ENCODE measurements around the gene RASGRP4.
A peak's percentile ranks its signal among the peaks of the same experiment; 100 is the strongest.

The RASGRP4 gene

DNA sequence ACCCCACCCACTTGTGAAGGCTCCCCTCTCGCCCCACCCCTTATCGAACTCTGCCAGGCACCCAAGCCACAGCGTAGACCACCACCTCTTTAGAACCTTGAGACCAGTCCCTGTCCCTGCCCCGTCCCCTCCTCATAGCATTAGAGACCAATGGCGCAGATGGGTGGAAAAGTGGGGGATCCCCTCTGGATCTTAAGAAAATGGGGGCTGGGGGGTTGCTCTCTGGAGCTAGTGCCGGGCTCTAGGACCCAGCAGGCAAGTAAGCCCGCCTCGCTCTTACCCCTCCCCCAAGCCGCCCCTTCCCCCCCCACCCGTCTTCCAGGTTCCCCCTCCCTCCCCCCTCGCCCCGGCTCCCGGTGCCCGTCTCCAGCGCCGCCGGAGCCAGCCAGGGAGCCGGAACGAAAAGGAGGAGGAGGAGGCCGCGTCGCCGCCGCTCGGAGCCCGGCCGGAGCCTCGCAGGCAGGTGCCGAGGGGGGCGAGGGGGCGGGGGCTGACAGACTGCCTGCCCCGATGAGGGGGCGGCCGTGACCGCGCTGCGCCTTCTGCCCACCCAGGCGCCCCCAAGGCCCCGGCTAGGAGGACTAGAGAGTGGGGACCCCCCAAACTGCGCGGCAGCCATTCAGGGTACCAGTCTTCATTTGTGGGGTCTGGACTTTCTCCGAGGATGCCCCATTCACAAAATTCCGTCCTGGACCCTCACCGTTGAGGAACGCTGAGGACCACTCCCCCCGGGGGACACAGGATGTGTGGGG lies 37.5 kb downstream of the RASGRP4 start, which contains the start of gene SPRED3:
Gene SPRED3 (plus strand): TSS at position 349 of the 752 bp plus-strand sequence. CDS start 1,606 bp downstream, outside the sequence.
- peak; percentile 75 for DNase-seq

DNA sequence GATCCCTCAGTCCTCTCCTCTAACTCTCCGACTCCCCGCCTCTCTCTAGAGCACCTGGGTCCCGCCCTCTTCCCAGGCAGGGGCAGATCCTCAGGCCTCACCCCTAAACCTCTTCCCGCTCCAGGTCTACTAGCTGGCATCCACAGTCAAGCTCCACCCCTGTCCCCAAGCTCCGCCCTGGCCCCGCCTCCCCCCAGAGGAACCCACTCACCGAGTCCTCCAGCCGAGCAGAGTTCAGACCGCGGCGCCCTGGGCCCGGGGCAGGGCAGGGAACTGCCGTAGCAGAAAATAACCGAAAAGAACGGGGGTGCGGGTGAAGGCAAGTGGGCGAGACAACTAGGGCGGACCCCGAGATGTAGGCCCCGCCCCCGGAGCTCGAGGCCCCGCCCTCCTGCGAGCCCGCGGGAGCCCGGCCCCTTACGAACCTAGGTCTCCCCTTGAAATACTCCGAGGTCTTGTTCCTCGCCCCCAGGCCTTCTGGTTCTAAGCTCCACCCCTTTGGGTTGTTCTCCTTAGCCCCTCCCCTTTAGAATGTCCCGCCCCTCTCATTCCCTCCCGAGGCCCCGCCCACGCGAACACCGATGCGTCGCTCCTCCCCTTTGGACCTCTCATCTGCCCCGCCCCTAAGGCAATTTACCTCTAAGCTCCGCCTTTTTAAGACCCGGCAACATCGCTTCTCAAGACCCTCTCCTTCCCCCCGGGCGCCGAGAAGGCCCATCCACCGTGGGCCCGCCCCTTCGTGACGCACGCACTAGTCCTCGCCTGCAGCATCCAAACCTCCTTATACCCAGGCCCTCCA lies 38.3 kb downstream of the RASGRP4 start, which contains the start of gene GGN:
Gene GGN (minus strand): TSS at position 485 of the 799 bp plus-strand sequence. CDS start 773 bp downstream, outside the sequence.
- DNase-seq: peak; percentile 95

DNA sequence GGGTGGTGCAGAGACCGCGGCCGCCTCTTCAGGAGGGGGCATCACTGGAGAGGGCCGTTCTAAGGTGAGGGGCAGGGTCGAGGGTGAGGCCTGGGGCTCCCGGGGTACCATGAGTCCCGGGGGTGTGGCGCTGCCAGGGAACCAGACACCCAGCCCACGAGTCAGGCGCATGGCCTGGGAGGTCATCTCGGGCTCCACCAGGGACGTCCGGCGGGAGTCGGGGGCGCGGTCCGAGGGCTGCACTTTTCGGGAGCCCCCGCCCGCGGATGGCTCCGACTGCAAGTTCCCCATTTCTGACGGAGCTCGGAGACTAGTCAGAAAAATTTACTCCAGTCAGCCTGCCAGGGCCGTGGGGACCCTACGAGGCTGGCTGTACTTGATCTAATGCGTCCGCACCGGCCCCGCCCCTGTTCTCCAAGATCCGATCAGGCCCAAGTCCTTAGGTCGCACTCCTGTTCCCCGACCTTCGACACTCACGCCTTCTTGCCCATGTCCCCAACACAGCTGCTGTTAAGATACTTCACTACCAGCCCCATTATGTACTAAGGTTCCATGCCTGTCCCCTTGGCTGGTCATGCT lies 39.0 kb downstream of the RASGRP4 start:
- DNase-seq: no peak

DNA sequence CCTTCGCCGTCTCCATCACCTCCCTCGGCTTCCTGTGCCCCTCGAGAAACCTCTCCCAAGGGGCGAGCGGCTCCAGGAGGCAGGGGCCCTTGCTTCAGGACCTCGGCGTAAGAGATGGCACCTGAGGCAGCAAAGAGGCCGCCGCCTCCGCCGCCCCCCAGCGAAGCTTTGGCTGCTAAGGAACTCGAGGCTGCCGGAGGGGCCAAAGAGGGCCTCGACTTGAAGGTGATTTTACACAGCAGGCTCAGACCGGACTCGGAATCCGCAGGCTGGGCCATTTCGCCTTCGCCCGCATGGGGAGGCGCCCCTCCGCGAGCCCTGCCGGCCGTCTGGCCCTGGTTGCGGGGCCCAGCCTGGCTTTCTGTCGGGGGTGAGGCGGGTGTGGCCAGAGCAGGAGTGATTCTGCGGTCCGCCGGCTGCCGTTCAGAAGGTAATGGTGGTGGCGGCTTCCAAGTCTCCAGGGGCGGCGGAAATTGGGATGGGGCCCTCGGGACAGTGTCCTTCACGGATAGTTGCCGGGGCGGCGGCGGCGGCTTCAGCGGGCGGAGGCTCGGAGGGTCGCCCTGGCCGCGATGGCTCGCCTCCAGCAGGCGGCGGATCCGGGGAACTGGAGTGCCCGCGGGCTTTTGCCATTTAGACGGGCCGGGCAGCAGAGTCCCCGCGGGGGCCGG lies 39.6 kb downstream of the RASGRP4 start:
- DNase-seq: no peak

DNA sequence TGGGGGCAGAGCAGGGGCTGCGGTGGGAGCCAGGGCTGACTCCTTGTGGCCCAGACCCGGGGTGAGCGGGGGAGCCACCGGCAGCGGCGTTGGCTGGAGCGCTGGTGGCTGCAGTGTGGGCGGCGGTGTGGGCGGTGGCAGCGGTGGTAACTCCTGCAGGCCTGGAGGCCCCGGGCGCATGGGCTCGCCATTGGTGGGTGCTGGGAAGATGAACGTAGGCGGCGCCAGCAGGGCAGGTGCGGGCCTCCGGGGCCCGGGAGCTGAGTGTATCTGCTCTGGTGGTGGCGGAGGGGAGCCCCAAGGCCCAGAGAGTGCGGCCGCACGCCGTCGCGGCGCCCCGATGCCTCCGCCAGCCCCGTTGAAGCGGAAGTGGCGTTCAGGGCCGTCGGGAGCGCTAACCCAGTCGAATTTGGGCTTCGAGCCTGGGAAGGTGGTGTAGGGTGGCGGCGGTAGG lies 40.2 kb downstream of the RASGRP4 start:
- DNase-seq: no peak

DNA sequence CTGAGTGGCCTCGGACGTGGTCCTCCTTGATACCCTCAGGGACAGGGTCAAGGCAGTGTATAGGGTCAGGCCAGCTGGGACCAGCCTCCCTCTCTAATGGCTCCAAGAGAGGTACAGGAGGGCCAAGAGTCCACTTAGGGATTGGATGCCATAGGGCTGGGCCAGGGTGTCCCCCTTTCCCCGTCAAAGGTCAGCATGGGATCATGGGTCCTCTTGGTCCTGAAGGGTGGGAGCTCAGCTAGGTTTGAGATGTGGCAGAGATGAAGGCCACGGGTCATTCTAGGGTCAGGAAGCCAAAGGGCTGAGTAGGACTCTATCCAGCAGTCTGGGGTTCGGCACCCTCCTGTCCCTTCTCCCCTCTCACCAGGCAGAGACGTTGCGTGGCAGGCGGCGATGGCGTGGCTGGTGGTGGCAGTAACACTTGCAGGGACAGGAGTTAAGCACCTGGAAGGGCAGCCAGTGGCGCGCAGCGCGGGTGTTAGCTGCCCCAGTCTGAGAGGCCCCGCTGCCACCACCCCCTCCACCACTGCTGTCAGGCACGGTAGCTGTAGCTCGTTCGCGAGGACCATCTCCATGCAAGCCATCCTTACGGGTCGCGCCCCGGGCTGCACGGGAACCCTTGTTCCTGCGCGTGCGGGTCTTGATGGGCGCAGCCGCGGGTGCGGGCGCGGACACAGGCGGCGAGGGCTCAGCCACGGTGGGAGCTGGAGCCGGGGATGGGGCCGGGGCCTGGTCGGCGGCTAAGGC lies 40.8 kb downstream of the RASGRP4 start:
- DNase-seq: no peak

DNA sequence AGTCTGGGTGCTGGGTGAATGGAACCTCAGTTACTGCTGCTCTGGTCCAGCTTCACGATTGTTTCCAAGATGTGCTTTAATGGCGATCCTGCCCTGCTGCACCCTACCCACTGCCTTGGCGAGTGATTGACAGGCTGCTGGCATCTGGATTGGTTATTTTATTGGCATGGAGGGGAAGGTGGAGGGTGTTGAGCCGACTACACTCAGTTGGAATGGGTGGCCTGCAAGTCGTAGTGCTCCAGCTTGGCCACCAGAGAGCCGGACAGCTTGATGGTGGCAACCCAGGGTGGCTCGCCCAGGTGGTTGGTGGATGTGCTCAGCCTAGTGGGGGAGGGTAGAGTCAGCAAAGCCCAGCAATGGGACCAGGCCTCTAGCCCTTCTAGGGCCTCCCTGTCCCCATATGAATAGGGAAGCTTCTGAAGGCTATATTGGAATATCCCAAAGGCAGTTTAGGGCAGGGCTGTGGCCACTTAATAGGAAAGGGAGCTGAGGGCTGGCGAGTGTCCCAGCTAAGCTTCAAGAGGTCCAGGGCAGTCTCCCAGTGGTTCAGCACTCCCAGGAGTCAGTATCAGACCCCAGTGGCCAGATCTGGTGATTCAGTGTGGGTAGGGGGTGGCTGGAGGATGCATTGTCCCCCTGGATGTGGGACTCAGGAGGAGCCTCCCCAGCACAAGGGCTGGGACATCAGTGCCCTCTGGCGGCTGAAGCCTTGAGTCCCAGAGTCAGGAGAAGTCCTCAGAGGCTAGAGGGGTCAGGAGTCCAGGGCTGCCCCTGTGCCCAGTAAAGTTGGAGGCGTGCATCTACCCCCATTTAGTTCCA lies 41.6 kb downstream of the RASGRP4 start:
- no peak for DNase-seq

DNA sequence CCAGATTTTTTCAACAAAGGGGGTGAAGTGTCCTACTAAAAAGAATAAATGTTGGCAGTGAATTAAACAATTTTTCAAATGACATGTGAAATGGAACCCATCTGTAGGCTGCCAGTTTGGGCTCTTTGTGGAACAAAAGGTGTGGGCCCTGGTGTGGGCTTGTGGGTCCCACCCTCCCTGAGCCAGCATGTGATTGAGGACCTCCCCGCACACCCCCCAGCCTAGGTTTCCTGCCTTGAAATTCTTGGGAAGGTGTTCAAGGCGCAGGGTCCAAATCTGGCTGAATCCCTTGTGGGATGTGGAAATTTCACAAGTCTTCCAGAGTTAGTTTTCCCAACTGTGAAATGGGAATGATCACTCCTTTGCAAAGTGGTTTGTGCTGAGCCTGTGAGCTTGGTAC lies 42.3 kb downstream of the RASGRP4 start:
- DNase-seq: no peak

DNA sequence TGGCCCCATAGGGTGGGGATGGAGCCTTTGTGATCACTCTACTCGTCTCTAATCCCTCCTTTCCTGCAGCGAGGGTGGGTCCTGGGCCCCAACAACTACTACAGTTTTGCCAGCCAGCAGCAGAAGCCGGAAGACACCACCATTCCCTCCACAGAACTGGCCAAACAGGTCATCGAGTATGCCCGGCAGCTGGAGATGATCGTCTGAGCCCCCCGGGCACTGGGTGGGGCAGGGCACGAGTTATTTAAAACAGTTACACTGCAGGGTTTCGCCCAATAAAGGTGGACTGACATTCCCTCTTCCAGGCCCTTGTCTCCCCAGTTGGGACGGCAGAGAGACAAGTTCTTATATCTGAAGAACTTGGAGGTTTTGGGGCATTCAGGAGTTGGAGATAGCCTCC lies 42.8 kb downstream of the RASGRP4 start:
- DNase-seq: no peak

DNA sequence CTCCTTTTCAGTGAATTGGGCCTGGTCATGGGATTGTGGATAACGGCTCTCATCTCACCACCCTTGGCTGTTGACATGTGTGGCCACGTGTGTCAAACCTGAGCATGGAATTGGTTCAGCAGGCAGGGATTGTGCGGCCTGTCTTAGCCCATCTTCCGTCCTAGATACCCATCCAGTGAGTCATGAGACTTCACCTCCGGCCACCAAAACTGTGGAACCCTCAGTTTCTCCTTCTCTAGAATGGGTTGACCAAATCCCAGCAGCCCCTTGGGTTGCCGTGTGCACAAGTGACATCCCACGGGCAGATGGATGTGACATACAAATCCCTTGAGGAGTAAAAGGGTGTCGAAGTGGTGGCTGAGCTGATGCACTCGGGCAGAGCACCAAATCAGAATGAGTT lies 44.9 kb downstream of the RASGRP4 start:
- no peak for DNase-seq

DNA sequence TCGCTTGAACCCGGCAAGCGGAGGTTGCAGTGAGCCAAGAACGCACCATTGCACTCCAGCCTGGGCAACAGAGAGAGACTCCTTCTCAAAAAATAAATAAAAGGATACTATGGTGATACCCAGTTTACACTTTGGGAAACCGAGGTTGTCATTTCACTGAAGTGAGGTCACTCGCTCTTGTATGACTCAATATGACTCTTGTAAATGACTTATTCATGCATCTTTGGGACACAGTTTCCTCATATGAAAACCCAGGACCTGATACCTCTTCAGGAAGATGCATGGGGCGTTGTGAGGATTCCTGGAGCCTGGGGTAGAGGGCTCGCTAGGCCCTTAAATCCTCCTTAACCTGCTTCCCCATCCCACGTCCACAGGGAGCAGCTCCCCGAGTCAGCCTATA lies 47.2 kb downstream of the RASGRP4 start:
- DNase-seq: no peak

DNA sequence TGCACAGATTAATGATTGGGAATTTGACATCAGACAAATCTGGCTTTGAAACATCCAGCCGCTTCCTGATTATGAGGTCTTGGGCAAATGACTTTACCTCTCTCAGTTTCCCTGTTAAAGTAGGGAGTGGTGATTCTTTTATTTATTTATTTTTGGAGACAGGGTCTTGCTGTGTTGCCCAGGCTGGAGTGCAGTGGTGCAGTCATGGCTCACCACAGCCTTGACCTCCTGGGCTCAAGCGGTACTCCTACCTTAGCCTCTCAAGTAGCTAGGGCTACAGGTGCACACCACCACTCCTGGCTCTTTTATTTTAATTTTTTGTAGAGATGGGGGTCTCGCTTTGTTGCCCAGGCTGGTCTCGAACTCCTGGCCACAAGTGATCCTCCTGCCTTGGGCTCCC lies 49.0 kb downstream of the RASGRP4 start:
- DNase-seq: no peak

DNA sequence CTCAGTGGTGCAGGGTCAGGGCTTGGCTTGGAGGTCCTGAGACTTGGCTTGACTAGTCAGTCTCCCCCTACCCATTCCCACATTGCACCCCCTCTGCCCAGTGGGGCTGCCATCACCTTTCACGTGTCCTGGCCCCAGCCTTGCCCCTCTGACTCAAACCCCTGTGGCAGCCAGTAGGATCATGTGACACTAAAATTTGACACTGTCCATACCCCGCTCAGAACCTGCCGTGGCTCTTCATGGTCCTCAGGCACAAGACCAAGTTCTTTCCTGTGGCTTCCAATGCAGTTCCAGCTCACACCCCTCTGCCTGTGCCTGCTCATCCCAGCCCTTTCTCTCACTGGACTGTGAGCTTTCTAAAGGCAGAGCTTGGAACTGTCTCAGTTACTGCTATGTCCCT lies 49.4 kb downstream of the RASGRP4 start:
- no peak for DNase-seq

DNA sequence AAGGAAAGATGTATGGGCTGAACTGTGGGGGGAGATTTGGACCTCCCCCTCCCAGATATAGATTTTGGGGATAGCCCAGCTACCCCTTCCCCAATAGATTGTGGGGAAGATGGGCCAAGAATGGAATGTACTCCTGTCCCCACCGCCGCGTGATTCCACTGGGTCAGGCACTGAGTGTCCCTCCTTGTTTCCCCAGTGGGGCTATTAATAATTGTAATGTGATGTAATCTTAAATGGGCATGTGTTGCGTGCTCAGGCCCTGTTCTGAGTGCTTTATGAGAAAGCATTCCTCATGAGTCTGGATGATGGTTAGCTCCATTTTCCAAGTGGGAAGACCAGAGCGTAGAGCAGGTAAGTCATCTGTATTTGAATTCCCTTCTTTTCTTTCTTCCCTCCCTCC lies 50.3 kb downstream of the RASGRP4 start:
- no peak for DNase-seq

DNA sequence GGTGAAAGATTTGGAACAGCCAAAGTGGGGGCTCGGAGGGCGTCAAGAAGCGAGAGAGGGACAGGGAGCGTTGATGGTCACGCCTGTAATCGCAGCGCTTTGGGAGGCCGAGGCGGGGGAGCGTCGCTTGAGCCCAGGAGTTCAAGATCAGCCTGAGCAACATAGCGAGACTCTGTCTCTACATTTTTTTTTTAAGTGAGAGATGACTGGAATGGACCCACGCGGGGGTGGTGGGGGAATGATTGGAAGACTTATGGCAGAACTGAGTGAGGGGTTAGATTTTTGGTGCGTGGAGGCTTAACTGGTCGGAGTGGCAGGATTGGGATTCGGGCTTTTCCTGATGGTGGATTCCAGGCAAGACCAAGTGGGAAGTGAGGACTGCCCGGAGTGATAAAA lies 50.9 kb downstream of the RASGRP4 start:
- no peak for DNase-seq

DNA sequence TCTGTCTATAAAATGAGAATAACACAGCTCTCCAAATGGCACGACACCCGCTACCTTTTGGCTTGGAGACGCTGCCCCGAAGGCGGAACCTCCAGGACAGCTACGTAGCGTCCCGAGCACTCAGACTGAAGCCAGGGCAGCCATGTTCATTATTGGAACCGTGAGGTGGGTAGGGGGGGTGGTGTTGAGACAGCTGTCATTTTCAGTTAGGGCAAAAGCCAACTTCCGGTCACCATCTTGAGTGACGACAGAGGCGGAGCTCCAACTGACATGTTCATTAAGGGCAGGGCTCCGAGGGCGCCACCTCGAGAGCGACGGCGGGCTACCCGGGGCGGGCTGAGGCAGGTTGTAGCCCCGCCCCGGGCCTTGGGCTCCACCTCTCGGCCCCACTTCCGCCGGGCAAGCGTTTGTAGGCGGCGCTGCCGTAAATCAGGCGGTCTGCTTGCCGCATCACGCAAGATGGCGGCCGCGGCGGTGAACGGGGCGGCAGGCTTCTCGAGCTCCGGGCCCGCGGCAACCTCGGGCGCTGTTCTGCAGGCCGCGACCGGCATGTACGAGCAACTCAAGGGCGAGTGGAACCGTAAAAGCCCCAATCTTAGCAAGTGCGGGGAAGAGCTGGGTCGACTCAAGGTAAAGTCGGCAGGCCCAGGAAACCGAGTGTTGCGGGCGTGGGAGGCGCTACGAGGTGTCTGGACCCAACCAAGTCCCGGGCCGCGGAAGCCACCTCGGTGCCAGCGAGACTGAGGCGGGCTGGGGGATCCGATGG lies 51.5 kb downstream of the RASGRP4 start, which contains the start of gene PSMD8:
Gene PSMD8 (plus strand): TSS at position 240 of the 766 bp plus-strand sequence. CDS start 31 bp downstream, at position 271.
- peak; percentile 97 for DNase-seq

DNA sequence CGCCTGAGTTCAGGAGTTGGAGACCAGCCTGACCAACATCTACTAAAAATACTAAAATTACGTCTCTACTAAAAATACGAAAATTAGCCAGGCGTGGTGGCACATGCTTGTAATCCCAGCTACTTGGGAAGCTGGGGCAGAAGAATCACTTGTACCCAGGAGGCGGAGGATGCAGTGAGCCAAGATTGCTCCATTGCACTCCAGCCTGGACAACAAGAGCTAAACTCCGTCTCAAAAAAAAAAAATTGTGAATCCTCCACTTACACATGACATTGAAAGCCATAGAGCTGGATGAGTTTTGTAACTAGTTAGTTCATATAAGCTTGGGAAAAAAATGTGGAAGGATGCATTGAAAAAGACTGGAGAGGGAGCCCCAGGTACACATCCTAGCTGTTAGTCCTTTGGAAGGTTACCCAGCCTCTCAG lies 52.1 kb downstream of the RASGRP4 start:
- DNase-seq: no peak

DNA sequence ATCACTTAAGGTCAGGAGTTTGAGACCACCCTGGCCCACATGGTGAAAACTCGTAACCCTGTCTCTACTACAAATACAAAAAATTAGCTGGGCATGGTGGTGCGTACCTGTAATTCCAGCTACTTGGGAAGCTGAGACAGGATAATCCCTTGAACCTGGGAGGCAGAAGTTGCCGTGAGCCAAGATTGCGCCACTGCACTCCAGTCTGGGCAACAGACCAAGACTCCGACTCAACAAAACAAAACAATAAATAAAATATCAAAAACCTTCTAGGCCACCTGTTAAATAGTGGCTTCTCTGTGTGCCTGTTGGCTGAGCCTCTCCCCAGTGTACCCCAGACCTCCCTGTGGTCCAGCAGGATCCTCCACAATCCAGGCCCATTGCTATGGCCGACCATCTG lies 54.9 kb downstream of the RASGRP4 start:
- DNase-seq: no peak

DNA sequence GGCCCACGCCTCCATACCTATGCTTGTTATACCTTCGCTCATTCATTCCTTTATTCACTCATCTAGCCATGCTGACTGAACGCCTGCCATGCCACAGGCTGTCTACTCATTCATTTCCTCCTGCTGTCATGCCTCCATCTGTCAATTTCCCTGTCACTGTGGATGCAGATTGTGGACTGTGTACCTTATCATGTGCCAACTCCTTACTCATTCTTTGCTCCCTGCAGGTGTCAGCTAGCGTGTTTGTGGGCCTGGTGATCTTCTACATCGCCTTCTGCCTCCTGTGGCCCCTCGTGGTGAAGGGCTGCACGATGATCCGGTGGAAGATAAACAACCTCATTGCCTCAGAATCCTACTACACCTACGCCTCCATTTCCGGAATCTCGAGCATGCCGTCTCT lies 55.7 kb downstream of the RASGRP4 start:
- no peak for DNase-seq

DNA sequence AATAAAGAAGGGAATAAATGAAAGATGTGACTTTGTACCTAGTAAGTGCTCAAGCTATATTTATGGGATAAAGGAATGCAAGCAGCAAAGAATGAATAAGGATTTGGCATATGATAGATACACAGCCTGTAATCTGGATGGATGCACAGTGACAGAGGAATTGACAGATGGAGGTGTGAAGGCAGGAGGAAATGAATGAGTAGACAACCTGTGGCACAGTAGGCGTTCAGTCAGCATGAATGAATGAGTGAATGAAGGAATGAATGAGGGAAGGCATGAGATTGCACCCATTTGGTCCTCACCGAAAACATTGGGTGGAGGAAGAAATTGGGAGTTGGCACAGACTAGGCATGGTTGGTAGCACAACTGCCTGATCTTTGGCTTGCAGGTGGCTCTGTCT lies 56.4 kb downstream of the RASGRP4 start:
- DNase-seq: no peak
